ENCODE measurements around the gene PDHA1. TPM values are rescaled to one million over a fixed set of nuclear protein-coding genes. Genes with fewer than 3 reads are reported as not detected.
A peak's percentile ranks its signal among the peaks of the same experiment; 100 is the strongest.

The PDHA1 gene
- total and polyA plus RNA-seq, 7 experiments from 2014 or later = 62.9 to 123 (median 116) TPM

DNA sequence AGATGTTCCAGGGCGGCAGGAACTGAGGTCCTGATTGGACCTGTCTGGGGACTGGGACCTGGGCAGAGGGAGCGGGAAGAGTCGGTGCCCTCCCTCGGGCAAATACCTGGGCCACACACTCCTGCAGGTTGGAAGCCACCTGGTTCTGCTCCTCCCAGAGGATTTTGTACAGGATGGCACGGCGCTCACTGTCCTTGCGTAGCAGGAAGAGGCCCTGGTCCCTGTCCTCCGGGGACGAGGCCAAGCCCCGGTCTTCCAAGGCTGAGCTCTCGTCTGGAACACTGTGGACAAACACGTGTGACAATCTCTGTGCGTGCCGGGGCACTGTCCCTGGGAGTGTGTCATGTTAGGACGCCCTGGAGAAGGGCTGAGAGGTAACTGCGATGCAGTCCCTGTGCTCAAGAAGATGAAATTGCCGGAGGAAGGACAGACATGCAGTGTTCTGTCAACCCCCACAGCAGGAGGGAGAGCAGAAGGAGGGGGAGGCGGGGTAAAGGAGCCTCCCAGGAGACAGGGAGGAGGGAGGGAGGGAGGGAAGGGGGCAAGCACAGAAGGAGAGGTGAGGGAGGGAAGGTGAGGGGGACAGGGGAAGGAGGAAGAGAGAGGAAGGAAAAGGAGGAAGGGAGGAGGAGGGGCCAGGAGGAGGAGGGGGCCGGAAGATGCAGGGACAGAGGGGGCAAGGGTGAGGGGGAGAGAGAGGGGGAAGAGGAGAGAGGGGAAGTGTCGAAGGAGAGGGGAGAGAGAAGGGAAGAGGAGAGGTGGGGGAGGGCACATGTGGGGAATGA is 29.0 kb downstream of the PDHA1 start:
- H3K36me3 Mint-ChIP-seq = no peaks in the 10 kb centered on the region
- Histone ChIP-seq H3K36me3 (ENCODE audit: control insufficient read depth in 2 of 3, insufficient read depth in 3 of 3, low read length in 3 of 3) (no peaks in the 10 kb centered on the region), H3K27me3 (ENCODE audit: control insufficient read depth in 2 of 2, insufficient read depth in 2 of 2, low read length in 2 of 2) (no peaks in the 10 kb centered on the region), H3K4me3 (ENCODE audit: low read length) (peak overlapping the region; percentile 74), H3K4me1 (ENCODE audit: control insufficient read depth in 2 of 2, insufficient read depth in 2 of 2, low read length in 2 of 2) (no peaks in the 10 kb centered on the region), H3K27ac (ENCODE audit: low read depth, low read length) (no peak overlapping the region), H3K9me3 (ENCODE audit: control insufficient read depth in 2 of 3, low read length in 3 of 3) (no peaks in the 10 kb centered on the region)
- peaks cover 4 to 8% (median 8%) of the 10 kb centered on the region in 7 donors for H3K4me1 Mint-ChIP-seq
- intact Hi-C loops (cut with micrococcal nuclease) = loop anchor here (1.0 to 5.0 kb wide), 10 partner anchors 29 to 770 kb away; partner anchors contain the start of genes BCLAF3 (in 2 of the 2), MAP3K15 (in 2 of the 2), EIF1AX (in 1 of the 2) and PDHA1 (in 1 of the 2)
- H3K4me3 Mint-ChIP-seq = peak overlapping the region; percentile 78 to 94 (median 88)
- H3K27me3 Mint-ChIP-seq = no peaks in the 10 kb centered on the region
- ATAC-seq = peak; percentile 51
- POLR2A ChIA-PET = no interaction called here
- DNase-seq = peak in 3 of 9 donors; percentile 3 to 11 (median 10)
- peak overlapping the region in 7 of 9 donors; percentile 13 to 78 (median 35) for H3K27ac Mint-ChIP-seq
- CTCF ChIA-PET = interaction anchor here (1.0 to 1.4 kb wide), 3 partner anchors 10 to 695 kb away, joined by 4 to 5 read pairs (median 5); no protein-coding TSS in a partner anchor
- no peaks in the 10 kb centered on the region for H3K9me3 Mint-ChIP-seq

DNA sequence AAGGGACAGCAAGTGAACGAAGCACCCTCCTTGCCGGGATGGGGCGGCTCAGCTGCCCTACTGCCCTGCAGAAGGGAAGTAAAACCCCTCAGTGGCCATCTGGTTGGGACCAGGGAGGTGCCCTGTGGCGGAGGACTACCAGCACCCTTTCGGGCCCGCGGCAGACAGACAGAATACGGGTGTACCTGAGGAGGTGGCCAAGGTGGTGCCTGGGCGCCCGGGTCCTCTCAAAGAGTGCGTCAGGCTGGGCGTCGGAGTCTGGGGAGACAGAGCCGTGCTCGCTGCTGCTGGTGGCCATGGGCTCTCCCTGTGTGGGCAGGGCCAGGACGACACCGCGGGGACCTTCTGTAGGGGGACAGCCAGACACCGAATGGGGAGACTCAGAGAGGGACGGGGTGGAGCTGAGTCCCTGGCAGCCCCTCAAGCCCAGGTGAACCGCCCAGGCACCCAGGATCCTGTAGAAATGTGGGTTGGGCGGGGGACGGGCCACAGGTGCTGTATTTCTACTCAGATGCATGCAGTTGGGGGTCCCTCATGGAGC is 29.7 kb downstream of the PDHA1 start:
- ChIA-PET POLR2A (no interaction called here), CTCF (no interaction called here)
- Histone ChIP-seq H3K4me3 (ENCODE audit: low read length) (no peak overlapping the region), H3K36me3 (ENCODE audit: control insufficient read depth in 2 of 3, insufficient read depth in 3 of 3, low read length in 3 of 3) (no peaks in the 10 kb centered on the region), H3K27ac (ENCODE audit: low read depth, low read length) (no peak overlapping the region), H3K9me3 (ENCODE audit: control insufficient read depth in 2 of 3, low read length in 3 of 3) (no peaks in the 10 kb centered on the region), H3K4me1 (ENCODE audit: control insufficient read depth in 2 of 2, insufficient read depth in 2 of 2, low read length in 2 of 2) (no peaks in the 10 kb centered on the region), H3K27me3 (ENCODE audit: control insufficient read depth in 2 of 2, insufficient read depth in 2 of 2, low read length in 2 of 2) (no peaks in the 10 kb centered on the region)
- DNase-seq (no peak), ATAC-seq (no peak)
- H3K9me3 Mint-ChIP-seq = peaks cover 0 to 2% (median 0%) of the 10 kb centered on the region in 11 donors
- peak overlapping the region in 9 of 10 donors; percentile 12 to 94 (median 67) for H3K4me3 Mint-ChIP-seq
- H3K27ac Mint-ChIP-seq = no peak overlapping the region
- peaks cover 4 to 8% (median 8%) of the 10 kb centered on the region in 7 donors for H3K4me1 Mint-ChIP-seq
- intact Hi-C loops (cut with micrococcal nuclease) = loop anchor here (2.0 to 5.0 kb wide), 6 partner anchors 144 to 769 kb away; partner anchors contain the start of genes BCLAF3 (in 2 of the 2), EIF1AX (in 1 of the 2) and MAP3K15 (in 1 of the 2)
- no peaks in the 10 kb centered on the region for H3K27me3 Mint-ChIP-seq
- H3K36me3 Mint-ChIP-seq = no peaks in the 10 kb centered on the region

DNA sequence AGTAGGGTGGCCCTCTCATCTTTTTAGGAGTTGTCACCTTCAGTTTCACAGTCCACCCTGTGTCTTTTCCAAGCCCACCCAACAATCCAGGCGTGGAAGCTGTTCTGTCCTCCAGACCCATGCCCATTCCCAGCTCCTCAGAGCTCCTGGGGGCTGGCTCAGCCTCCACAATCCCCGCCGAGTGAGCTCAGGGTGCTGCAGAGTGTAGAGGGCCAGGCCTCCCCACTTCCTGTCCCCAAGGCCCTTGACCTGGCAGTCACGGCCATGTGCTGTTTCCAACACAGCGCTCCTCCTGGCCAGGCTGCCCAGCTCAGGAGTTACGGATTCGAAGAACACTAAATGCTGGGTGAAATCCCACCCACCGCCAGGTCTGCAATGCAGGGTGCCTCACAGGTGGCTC is 31.8 kb downstream of the PDHA1 start:
- H3K4me3 Mint-ChIP-seq = no peak overlapping the region
- Histone ChIP-seq H3K36me3 (ENCODE audit: control insufficient read depth in 2 of 3, insufficient read depth in 3 of 3, low read length in 3 of 3) (no peaks in the 10 kb centered on the region), H3K4me1 (ENCODE audit: control insufficient read depth in 2 of 2, insufficient read depth in 2 of 2, low read length in 2 of 2) (no peaks in the 10 kb centered on the region), H3K27me3 (ENCODE audit: control insufficient read depth in 2 of 2, insufficient read depth in 2 of 2, low read length in 2 of 2) (no peaks in the 10 kb centered on the region), H3K9me3 (ENCODE audit: control insufficient read depth in 2 of 3, low read length in 3 of 3) (no peaks in the 10 kb centered on the region), H3K4me3 (ENCODE audit: low read length) (no peak overlapping the region), H3K27ac (ENCODE audit: low read depth, low read length) (no peak overlapping the region)
- H3K4me1 Mint-ChIP-seq = peaks cover 4 to 8% (median 8%) of the 10 kb centered on the region in 7 donors
- POLR2A ChIA-PET = interaction anchor here (0.7 kb wide), 1 partner anchor 160 kb away, joined by 3 read pairs; no protein-coding TSS in a partner anchor
- no peaks in the 10 kb centered on the region for H3K36me3 Mint-ChIP-seq
- CTCF ChIA-PET = no interaction called here
- ATAC-seq (no peak), DNase-seq (no peak)
- no peak overlapping the region for H3K27ac Mint-ChIP-seq
- H3K27me3 Mint-ChIP-seq = no peaks in the 10 kb centered on the region
- H3K9me3 Mint-ChIP-seq = peaks cover 0 to 2% (median 0%) of the 10 kb centered on the region in 11 donors
- intact Hi-C loops (cut with micrococcal nuclease) = no loop called here

DNA sequence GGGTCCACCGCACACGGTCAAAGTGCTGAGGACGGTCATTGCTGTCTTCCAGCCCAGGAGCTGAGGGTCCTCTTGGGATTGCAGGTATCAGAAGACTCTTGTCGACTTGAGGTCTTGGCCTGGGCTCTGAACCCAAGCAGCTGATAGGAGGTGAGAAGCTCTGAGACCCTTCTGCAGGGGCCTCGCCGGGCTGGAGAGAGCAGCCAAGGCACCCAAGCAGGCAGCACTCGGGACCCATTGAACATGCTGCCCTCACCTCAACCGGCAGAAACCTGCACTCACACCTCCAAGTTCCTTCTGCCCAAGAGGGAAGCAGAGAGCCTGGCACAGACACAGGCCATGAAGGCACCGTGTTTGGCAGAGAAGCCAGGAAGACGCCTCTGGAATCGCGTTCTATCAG is 34.1 kb downstream of the PDHA1 start:
- H3K4me1 Mint-ChIP-seq = peaks cover 0 to under 1% (median under 1%) of the 10 kb centered on the region in 7 donors
- ATAC-seq (no peak), DNase-seq (no peak)
- H3K9me3 Mint-ChIP-seq = peaks cover 0 to 2% (median 0%) of the 10 kb centered on the region in 11 donors
- Histone ChIP-seq H3K4me3 (ENCODE audit: low read length) (no peak overlapping the region), H3K9me3 (ENCODE audit: control insufficient read depth in 2 of 3, low read length in 3 of 3) (no peaks in the 10 kb centered on the region), H3K27me3 (ENCODE audit: control insufficient read depth in 2 of 2, insufficient read depth in 2 of 2, low read length in 2 of 2) (no peaks in the 10 kb centered on the region), H3K27ac (ENCODE audit: low read depth, low read length) (no peak overlapping the region), H3K36me3 (ENCODE audit: control insufficient read depth in 2 of 3, insufficient read depth in 3 of 3, low read length in 3 of 3) (no peaks in the 10 kb centered on the region), H3K4me1 (ENCODE audit: control insufficient read depth in 2 of 2, insufficient read depth in 2 of 2, low read length in 2 of 2) (no peaks in the 10 kb centered on the region)
- ChIA-PET CTCF (no interaction called here), POLR2A (no interaction called here)
- no peak overlapping the region for H3K27ac Mint-ChIP-seq
- H3K4me3 Mint-ChIP-seq = no peak overlapping the region
- H3K36me3 Mint-ChIP-seq = no peaks in the 10 kb centered on the region
- intact Hi-C loops (cut with micrococcal nuclease) = no loop called here
- H3K27me3 Mint-ChIP-seq = peaks cover 0 to 6% (median 0%) of the 10 kb centered on the region in 5 donors

DNA sequence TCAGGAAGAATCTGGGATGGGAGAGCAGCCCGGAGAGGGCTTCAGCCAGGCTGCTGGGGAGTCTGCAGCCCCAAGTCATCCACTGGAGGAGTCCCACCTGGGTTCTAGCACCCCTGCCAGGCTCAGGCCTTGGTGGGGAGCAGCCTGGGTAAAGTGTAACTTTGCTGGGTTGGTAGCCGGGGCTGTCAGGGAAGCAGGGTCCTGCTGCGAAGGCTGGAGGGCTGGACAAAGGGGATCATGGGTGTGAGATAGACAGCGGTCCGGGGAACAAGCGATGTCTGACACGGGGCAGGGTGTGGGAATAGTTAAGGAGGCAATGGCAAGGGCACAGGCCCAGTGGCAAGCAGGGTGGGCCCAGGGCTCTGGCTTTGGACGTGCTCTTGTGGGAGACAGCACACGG is 37.6 kb downstream of the PDHA1 start:
- intact Hi-C loops (cut with micrococcal nuclease) = no loop called here
- POLR2A ChIA-PET = no interaction called here
- ATAC-seq (no peak), DNase-seq (no peak)
- Mint-ChIP-seq H3K4me3 (no peak overlapping the region), H3K36me3 (no peaks in the 10 kb centered on the region), H3K27ac (no peak overlapping the region), H3K27me3 (peaks cover 0 to 6% (median 0%) of the 10 kb centered on the region in 5 donors), H3K4me1 (peaks cover 0 to 3% (median 0%) of the 10 kb centered on the region in 7 donors), H3K9me3 (peaks cover 0 to 2% (median 0%) of the 10 kb centered on the region in 11 donors)
- no peak overlapping the region for H3K27ac ChIP-seq (ENCODE audit: low read depth, low read length)
- CTCF ChIA-PET = no interaction called here
- no peaks in the 10 kb centered on the region for H3K36me3 ChIP-seq (ENCODE audit: control insufficient read depth in 2 of 3, insufficient read depth in 3 of 3, low read length in 3 of 3)
- H3K4me1 ChIP-seq (ENCODE audit: control insufficient read depth in 2 of 2, insufficient read depth in 2 of 2, low read length in 2 of 2) = no peaks in the 10 kb centered on the region
- H3K4me3 ChIP-seq (ENCODE audit: low read length) = no peak overlapping the region
- H3K9me3 ChIP-seq (ENCODE audit: control insufficient read depth in 2 of 3, low read length in 3 of 3) = no peaks in the 10 kb centered on the region
- no peaks in the 10 kb centered on the region for H3K27me3 ChIP-seq (ENCODE audit: control insufficient read depth in 2 of 2, insufficient read depth in 2 of 2, low read length in 2 of 2)

DNA sequence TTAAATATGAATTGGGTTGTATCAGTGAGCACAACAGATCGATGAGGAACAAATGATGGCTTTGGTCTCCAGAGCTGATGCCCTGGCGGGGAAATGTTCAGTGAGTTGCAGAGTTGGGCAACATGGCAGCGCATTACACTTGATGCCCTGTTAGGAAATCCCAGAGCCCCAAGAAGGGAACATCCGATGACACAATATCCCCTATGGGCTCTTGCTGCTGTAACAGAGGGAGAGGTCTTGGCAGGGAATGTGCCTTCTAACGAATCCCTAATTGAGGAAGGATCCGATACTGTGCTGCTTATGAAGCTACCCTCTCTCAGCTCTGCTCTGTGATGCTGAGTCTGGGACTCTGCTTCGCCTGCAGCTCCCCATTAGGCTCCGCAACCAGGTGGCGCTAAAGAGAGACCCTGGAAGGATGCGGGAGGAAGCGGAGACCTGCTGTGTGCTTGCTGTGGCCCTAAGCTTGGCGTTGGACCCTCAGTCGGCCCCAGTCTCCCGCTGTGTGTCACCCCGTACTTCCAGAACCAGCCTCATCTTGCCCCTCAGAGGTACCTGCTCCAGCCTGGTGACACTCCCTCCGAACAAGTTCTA is 38.9 kb downstream of the PDHA1 start:
- Mint-ChIP-seq H3K27ac (no peak overlapping the region), H3K4me1 (peaks cover 0 to 3% (median 0%) of the 10 kb centered on the region in 7 donors), H3K27me3 (peaks cover 0 to 6% (median 0%) of the 10 kb centered on the region in 5 donors), H3K36me3 (no peaks in the 10 kb centered on the region), H3K9me3 (peaks cover 0 to 2% (median 0%) of the 10 kb centered on the region in 11 donors), H3K4me3 (no peak overlapping the region)
- Histone ChIP-seq H3K4me1 (ENCODE audit: control insufficient read depth in 2 of 2, insufficient read depth in 2 of 2, low read length in 2 of 2) (no peaks in the 10 kb centered on the region), H3K36me3 (ENCODE audit: control insufficient read depth in 2 of 3, insufficient read depth in 3 of 3, low read length in 3 of 3) (no peaks in the 10 kb centered on the region), H3K27me3 (ENCODE audit: control insufficient read depth in 2 of 2, insufficient read depth in 2 of 2, low read length in 2 of 2) (no peaks in the 10 kb centered on the region), H3K9me3 (ENCODE audit: control insufficient read depth in 2 of 3, low read length in 3 of 3) (no peaks in the 10 kb centered on the region), H3K27ac (ENCODE audit: low read depth, low read length) (no peak overlapping the region), H3K4me3 (ENCODE audit: low read length) (no peak overlapping the region)
- ChIA-PET CTCF (interaction anchor here (0.6 to 1.4 kb wide), 5 partner anchors 10 to 685 kb away, joined by 3 to 5 read pairs (median 3); no protein-coding TSS in a partner anchor), POLR2A (no interaction called here)
- ATAC-seq (peak; percentile 80), DNase-seq (peak in 8 of 9 donors; percentile 14 to 50 (median 36))
- intact Hi-C loops (cut with micrococcal nuclease) = loop anchor here in 1 of 2 donors (1.0 kb wide), 1 partner anchor 506 kb away; no protein-coding TSS in a partner anchor

Data from naive thymus-derived CD4-positive, alpha-beta T cell (primary cell).